Sciatic nerve (tissue), 2 donors: ENCODE measurements around the gene NKAIN1. TPM values are rescaled to one million over a fixed set of nuclear protein-coding genes. Genes with fewer than 3 reads are reported as not detected.
"Not testable (repeated sequence)": the region's sequence is repeated elsewhere in the genome, so short reads cannot be mapped to it uniquely, and the experiment has no call there.

Experiments used
- ATAC-seq: fragments of 200-7000 bp; cut with Tn5 transposase; one replicate; pipeline ENCODE4 v1.9.1; 2020; ENCODE audit warnings: mild to moderate bottlenecking, moderate library complexity
- DNase-seq: peaks from one replicate; pipeline ENCODE4 v3.0.0-alpha.2; 2020; ENCODE audit warnings: low spot score
- intact Hi-C: fragments of 100-400 bp; cut with DNase I; formaldehyde crosslinking; loops from one replicate; pipeline ENCODE4 v1.14.2; 2022
- total RNA-seq: library from RNA; stranded (reverse); fragmentation: NEBNext Ultra II Directional; extraction: Animal tissue kit (Norgen Biotek cat#: 25700); gene quantifications from one replicate; pipeline ENCODE4 v1.2.1, GENCODE V29; 2021
- donor health status: DM: no; HTN: no; CAD: no.
- donor health status: DM: no; HTN: no; CAD: no.

Gene NKAIN1
- 0.13 TPM for total RNA-seq

DNA sequence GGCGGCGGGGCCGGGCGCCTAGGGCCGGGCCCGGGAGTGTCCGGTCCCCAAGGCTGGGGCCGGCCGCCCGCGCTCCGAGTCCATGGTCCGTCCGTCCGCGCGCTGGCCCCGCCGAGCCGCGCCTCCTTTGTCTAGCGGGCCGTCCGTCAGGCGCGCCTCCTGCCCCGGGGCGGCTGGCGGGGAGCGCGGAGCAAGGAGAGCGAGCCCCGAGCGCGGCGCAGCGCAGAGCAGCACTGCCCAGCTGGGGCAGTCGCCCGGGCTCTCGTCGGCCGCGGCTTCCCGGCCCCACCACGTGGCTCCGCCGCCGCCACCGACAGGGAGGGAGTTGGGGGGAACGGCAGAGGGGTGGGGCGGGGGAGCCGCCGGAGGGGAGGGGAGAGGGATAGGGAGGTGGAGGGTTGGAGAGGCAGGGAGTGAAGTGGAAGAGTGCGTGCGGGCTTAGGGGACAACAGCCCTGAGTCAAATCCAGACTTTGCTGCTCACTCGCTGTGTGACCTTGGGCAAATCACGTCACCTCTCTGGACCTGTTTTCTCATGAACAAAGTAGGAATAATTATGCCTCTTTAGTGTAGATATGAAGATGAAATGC, at the start of gene NKAIN1:
Gene NKAIN1 (minus strand): TSS at position 235 of the 589 bp plus-strand sequence. CDS start 340 bp downstream, outside the sequence.
- DNase-seq, result no peak

DNA sequence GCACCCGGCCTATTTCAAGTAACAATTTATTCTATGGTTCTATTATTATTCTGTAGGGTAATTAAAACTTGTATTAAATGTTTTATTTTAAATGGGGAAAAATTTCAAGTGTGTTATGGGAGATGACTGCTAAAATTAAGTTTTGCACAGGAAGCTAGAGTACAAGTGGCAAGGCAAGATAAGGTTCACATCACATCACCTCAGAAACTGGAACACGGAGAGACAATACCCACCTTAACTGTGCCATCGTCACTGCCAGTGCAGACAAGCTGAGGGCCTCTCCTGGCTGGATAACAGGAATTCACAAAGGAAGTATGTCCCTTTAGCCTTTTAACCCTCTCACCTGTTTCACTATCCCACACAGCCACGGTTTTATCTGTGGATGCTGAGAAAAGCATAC, 49.3 kb upstream of the NKAIN1 start:
- ATAC-seq (no peak), DNase-seq (no peak)
- intact Hi-C loops, result no loop called here

More for the DNA sequence above, at the start of gene NKAIN1:
- intact Hi-C loops, result no loop called here
- no peak for ATAC-seq

DNA sequence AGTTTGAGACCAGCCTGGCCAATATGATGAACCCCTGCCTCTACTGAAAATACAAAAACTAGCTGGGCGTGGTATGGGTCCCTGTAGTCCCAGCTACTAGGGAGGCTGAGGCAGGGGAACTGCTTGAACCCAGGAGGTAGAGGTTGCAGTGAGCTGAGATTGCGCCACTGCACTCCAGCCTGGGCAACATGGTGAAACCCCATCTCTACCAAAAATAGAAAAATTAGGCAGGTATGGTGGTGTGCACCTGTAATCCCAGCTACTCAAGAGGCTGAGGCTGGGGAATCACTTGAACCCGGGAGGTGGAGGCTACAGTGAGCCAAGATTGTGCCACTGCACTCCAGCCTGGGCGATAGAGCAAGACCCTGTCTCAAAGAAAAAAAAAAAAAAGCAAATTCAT, 48.1 kb upstream of the NKAIN1 start:
- ATAC-seq, intact Hi-C loops, DNase-seq: not testable (repeated sequence)

DNA sequence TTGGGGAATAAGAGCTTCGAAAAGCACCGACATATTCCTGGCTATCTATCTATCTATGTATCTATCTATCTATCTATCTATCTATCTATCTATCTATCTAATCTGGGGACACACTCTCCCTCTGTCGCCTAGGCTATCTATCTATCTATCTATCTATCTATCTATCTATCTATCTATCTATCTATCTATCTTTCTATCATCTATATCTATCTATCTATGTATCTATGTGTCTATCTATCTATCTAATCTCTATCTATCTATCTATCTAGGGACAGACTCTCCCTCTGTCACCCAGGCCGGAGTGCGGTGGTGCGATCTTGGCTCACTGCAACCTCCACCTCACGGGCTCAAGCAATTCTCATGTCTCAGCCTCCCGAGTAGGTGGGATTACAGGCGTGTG, 42.7 kb upstream of the NKAIN1 start:
- ATAC-seq, DNase-seq, intact Hi-C loops: not testable (repeated sequence)

DNA sequence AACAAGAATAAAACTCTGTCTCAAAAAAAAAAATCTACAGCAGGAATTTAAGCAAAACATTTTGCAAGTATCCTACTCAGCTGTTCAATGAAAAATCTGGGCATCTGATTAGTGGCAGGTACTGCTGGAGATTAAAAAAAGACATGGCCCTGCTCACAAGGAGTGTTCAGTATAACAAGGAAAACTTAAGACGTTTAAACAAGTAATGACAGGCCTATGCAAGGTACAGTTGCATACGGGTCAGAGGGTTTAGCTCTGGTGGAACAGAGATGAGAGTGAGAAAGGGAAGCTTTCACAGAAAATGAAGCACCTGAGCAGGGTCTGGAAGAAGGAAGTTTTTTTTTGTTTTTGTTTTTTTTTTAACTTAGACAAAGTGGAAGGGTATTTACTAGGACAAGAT, 33.9 kb upstream of the NKAIN1 start:
- ATAC-seq, result no peak
- intact Hi-C loops, result no loop called here
- no peak for DNase-seq

DNA sequence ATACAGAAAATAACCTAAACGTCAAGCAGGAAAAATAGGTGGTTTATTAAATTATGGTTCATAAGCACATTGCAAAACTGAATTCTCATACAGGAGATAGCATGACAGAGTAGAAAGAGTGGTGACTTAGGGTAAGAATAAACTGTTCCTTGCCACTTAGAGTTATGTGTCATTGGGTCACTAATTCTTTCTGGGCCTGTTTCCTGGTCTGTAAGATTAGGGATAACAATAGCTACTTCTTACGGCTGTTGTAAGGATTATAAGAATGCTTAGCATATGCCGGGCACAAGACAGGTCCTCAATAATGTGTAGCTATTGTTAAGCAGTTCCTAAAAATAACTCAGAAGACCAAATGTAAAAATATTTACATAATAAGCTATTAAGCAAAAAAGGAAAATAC, 32.7 kb upstream of the NKAIN1 start:
- intact Hi-C loops, result no loop called here
- ATAC-seq, result no peak
- DNase-seq, result no peak

DNA sequence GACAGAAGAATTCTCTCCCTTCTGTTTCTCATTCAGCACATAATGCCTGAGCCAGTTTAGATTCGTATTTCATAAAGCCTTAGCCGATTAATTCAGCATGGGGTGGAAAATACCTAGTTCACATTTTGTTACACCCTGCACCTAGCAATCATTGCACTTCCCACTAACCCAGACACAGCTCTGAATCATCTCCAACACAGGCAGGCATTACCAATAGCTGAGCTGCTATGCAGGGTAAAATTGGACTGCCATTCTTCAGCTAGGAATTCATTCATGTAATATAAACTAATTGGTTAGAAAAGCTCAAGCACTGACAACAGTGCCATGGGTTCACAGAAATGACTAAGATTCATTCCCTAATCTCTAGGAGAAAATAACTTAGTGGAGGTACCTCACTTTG, 26.9 kb upstream of the NKAIN1 start:
- intact Hi-C loops, result no loop called here
- no peak for DNase-seq
- ATAC-seq, result no peak

DNA sequence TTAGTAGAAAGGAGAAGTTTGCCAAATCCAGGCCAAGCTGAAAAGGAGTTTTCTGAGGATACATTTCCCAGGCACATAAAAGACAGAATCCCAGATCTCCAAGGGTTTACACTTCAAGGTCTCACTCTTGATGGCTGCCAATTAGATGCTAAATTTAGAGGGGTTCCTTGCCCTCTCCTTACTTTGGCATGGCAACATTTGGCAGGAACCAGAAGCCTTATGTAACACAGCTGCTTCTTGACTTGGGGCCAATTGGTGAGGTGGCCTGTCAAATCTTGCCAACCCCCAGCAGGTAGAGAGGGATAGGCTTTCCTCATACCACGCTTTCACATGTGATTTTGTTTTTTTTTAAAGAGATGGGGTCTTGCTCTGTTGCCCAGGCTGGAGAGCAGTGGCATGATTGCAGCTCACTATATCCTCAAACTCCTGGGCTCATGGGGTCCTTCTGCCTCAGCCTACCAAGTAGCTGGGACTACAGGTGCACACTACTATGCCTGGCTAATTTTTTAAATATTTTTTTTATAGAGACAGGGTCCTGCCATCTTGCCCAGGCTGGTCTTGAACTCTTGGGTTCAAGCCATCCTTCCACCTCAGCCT, 25.2 kb upstream of the NKAIN1 start:
- intact Hi-C loops, result no loop called here
- ATAC-seq (no peak), DNase-seq (no peak)

DNA sequence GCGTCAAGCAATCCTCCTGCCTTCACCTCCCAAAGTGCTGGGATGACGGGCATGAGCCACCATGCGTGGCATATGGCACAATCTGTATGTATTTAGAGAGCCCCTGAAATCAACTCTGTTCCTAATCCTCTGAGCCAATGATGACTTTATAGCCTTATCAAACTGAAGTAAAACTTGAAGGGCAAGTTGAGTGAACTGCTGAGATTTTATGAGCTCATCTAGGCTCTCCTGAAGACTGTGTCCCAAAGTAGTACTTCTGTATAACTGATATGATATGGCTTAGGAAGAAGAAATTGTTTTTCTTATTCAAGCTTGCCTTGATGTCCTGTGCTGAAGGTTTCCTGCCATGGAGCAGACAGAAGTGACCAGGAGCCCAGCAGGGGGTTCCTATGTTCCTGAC, 23.7 kb upstream of the NKAIN1 start:
- ATAC-seq (no peak), DNase-seq (no peak)
- intact Hi-C loops, result no loop called here

DNA sequence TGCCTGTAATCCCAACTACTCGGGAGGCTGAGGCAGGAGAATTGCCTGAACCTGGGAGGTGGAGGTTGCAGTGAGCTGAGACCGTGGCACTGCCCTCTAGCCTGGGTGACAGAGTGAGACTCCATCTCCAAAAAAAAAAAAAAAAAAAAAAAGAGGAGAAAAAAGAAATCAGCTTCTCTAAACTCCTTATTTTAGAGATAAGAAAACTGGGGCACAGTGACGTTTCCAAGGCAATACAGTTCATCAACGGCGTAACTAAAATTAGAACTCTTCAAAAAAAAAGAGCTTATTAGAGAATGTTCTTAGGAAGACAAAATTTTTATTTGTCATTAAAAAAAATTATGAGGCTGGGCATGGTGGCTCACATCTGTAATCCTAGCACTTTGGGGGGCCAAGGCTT, 22.7 kb upstream of the NKAIN1 start:
- intact Hi-C loops, DNase-seq, ATAC-seq: not testable (repeated sequence)

DNA sequence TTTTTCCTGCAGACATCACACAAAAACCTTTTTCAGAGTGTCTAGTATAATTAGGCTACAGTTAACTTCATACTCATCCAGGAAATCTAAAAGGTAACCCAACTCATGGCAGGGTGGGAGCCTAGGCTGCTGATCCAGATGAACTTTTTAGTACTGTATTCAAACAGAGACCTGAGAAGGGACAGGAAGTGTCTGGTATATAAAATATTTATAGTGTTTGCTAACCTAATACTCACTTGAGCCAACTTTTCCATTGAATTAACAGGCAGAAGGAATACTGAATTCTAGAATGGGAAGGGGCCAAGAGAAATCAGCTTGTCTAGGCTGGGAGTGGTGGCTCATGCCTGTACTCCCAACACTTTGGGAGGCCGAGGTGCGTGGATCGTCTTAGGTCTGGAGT, 22.2 kb upstream of the NKAIN1 start:
- ATAC-seq (no peak), DNase-seq (no peak)
- intact Hi-C loops, result no loop called here

DNA sequence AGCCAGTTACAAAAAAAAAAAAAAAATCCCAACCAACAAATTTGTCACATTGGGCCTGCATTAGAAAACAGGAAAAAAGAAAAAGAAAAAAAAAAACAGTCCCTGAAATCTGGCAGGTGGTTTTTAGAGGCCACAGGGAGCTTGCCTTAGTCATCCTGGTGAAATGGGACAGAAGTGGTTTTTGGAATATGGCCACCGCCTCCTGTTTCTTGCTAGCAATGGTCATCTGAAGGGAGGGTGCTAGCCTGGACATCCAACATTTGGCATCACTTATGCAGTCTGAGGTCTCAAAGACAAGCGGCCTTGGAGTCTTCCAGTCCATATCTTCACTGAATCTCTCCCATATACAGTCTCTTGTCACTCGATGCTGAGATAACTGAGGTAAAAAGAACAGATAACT, 20.1 kb upstream of the NKAIN1 start:
- intact Hi-C loops, result no loop called here
- ATAC-seq (no peak), DNase-seq (no peak)

DNA sequence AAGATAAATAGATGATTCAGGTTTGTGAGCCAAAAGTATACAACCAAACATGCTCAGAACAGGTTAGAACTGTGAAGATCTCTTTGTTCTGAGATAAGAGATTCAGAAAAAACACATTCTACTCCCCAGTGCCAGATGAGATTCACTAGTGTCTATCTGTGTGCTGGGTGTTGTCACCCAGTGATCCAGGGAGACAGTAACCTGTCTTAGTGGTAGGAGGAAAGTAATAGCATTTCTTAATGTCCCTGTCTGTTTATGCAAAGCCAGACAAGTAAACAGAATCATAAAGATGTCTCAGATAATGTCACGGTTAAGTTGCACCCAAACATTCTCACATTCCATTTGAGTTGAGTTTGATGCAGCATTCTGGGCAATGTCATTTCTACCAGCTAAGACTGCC, 18.9 kb upstream of the NKAIN1 start:
- intact Hi-C loops, result no loop called here
- ATAC-seq (no peak), DNase-seq (no peak)

DNA sequence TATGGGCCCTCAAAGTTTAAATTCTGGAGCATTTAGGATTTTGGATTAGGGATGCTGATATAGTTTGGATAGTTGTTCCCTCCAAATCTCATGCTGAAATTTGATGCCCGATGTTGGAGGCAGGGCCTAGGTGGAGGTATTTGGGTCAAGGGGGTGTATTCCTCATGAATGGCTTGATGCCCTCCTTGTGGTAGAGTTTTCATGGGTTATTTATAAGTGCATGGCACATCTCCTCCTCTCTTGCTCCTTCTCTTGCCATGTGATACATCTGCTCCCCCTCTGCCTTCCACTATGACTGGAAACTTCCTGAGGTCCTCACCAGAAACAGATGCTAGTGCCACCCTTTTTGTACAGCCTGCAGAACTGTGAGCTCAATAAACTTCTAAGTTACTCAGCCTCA, 17.5 kb upstream of the NKAIN1 start:
- ATAC-seq, result no peak
- DNase-seq, result no peak
- intact Hi-C loops, result no loop called here

DNA sequence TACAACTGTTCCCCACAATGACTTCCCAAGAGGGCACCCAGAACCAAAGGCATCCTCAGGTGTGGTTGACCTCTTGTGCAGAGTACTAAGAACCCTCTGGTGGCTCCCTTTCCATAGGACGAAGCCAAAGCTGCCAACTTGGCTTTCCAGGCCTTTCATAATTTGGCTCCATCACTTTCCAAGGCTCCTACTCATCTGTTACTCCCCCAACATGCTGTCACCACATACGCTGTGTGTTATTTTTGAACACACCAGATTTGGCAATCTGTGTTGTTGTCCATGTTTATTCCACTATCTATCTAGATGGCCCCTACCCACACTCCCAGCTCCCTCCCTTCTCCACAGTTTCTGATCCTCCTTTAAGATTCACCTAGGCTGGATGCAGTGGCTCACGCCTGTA, 10.2 kb upstream of the NKAIN1 start:
- intact Hi-C loops, result no loop called here
- DNase-seq (no peak), ATAC-seq (no peak)

DNA sequence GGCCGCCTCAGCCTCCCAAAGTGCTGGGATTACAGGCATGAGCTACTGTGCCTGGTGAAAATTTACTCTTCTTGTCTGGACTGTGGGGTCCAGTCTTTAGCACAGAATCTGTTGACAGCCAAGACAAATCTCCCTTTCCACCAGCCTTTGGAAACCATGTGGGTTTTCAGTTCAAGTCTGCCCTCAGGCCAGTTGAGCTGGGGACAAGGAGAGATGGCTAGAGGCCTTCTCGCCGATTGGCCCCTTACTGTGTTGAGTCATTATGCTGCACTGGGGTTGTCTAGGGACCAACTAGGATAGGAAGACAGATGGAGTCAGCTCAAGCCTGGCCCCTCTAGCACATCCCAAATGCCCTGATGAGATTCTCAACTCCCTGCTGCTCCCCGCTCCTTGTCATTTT, 8.6 kb upstream of the NKAIN1 start:
- no peak for DNase-seq
- no peak for ATAC-seq
- intact Hi-C loops, result no loop called here

DNA sequence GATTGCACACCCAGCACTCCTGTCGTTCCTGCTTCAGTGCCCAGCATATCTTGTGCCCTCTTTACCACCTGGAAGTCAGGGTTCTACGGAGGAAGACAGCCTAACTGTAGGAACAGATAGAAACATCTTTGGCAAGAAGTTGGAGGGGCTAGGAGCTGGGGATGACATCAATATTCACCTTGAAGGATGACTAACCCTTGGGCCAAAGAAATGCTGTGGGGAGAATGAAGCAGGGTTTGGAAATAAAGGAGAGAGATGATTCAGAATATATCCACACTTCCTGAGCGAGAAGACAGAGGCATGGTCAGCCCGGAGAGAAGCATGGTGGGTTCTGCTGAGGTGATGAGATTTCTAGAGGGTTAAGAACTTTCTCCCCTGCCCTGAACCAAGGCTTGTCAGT, 4.6 kb upstream of the NKAIN1 start:
- no peak for DNase-seq
- ATAC-seq, result no peak
- intact Hi-C loops, result no loop called here

DNA sequence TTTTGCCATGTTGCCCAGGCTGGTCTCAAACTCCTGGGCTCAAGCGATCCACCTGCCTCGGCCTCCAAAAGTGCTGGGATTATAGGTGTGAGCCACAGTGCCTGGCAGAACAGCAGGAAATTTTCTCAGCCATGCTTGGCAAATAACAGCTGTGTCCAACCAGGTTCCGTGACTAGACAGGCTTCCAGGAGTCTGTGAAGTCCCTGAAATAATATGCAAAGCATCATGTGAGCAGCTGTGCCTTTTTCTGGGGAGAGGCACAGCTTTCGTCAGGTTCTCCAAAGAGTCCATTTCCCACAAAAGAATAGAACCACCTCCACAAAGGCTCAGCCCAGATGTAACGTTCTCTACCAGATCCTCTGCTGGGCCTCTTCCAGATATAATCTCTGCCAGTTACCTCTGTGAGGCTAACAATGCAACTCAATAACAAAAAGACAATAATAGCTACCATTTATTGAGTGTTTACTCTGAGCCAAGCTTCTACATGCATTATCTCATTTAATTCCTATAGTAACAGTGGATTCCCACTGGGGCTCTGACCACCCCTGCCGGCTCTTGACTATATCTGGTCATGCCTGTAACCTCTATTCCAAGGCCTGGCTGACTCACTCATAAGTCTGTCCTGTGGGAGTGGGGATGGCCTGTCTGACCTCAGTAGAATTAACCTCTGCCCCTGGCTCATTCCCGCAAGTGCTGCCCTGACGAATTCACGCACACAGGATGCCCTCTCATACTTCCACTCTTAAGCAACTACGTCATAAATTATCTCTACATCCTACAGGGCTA, 4.0 kb upstream of the NKAIN1 start:
- DNase-seq, result no peak
- no peak for ATAC-seq
- intact Hi-C loops, result no loop called here

DNA sequence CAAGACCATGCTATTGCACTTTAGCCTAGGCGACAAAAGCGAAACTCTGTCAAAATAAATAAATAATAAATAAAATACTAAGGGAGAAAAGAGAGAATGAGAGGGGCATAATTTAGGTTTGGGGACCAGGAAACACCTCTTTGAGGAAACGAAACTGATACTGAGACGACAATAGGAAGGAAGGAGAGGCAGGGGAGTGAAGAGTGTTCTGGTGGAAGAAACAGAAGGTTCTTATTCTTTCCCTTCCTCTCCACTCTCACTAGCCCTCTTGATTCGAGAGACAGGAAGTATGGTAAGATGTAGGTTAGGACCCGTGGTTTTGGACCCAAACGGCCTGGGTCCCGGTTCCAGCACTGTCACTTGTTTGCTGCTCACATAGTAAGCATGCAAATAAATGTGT, 1.6 kb upstream of the NKAIN1 start:
- DNase-seq, result no peak
- no peak for ATAC-seq
- intact Hi-C loops, result no loop called here

DNA sequence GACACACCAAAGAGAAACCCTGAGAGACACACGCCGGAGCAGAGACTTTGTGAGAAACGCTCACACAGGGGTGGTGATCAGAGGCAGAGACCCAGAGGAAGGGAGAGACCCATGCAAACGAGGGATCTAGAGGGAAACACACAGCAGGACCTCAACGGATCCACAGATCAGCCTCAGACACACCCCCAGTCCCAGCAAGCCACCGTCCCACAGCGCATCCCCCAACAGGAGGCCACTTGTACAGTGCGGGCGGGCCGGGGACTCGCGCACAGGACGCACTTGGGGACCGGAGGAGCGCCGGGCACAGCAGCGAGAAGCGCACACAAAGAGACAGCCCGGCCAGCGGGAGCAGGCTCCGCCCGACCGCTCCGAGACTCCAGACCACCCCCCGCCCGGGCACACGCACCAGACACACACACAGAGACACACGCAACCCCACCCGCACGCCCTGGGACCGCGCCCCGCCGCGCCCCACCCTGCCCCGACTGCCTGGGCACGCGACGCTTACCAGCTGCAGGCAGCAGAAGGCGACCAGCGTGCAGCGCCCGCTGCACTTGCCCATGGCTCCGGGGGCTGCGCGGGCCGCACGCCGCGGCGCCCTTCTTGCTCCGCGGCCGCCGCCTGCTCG, 587 bp downstream of the NKAIN1 start:
- ATAC-seq (no peak), DNase-seq (no peak)
- intact Hi-C loops, result no loop called here
